Measurements from ENCODE around the gene CLBA1. TPM values are rescaled to one million over a fixed set of nuclear protein-coding genes. Genes with fewer than 3 reads are reported as not detected.
"Not testable (repeated sequence)": the region's sequence is repeated elsewhere in the genome, so short reads cannot be mapped to it uniquely, and the experiment has no call there.

Gene CLBA1
- total RNA-seq, 1 donor from 2014 or later: 1.5 TPM

- ATAC-seq (ENCODE audit: poor library complexity); DNase-seq; intact Hi-C loops (cut with DNase I): not testable (repeated sequence)
Observed at GRCh38 chr14:104945986-104946965, 39.3 kb upstream of the CLBA1 start.

GRCh38 chr14:104947201-104947600, 38.4 kb upstream of the CLBA1 start:
- intact Hi-C loops (cut with DNase I); ATAC-seq (ENCODE audit: poor library complexity): not testable (repeated sequence)
- DNase-seq: peak; percentile 26

GRCh38 chr14:104947881-104948735, 37.5 kb upstream of the CLBA1 start:
- ATAC-seq (ENCODE audit: poor library complexity); intact Hi-C loops (cut with DNase I): not testable (repeated sequence)
- DNase-seq: peak; percentile 32

DNA sequence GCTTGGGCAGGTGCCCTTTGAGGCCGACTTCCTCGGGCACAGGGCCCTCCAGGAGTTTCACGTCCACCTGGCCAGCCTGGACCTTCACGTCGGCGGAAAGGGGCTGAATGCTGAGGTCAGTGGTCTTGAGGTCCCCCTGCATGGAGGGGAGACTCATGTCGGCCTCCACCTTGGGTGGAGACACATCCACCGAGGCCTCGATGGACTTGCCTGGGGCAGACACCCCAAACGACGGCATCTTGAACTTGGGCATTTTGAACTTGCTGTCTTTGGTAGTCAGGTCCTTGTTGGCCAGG, 36.9 kb upstream of the CLBA1 start:
- intact Hi-C loops (cut with DNase I): no loop called here
- no peak for DNase-seq
- ATAC-seq (ENCODE audit: poor library complexity): no peak

DNA sequence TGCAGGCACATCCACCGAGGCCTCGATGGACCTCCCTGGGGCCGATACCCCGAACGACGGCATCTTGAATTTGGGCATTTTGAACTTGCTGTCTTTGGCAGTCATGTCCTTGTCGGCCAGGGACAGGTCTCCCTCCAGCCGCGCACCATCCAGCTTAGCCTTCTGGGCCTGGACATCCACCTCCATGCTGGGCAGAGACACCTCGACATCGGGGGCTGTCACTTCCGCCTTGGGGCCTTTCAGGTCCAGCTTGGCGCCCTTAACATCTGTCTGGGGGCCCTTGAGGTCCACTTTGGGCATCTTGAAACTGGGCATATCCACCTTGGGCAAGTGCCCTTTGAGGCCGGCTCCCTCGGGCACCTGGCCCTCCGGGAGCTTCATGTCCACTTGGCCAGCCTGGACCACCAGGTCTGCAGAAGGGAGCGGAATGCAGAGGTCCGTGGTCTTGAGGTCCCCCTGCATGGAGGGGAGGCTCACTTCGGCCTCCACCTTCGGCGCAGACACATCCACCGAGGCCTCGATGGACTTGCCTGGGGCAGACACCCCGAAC, 36.1 kb upstream of the CLBA1 start:
- ATAC-seq (ENCODE audit: poor library complexity); intact Hi-C loops (cut with DNase I); DNase-seq: not testable (repeated sequence)

DNA sequence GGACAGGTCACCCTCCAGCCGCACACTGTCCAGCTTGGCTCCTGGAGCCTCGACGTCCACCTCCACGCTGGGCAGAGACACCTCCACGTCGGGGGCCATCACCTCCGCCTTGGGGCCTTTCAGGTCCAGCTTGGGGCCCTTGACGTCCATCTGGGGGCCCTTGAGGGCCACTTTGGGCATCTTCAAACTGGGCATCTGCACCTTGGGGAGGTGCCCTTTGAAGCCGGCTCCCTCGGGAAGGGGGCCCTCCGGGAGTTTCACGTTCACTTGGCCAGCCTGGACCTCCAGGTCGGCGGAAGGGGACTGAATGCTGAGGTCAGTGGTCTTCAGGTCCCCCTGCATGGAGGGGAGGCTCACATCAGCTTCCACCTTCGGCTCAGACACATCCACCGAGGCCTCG, 35.6 kb upstream of the CLBA1 start:
- DNase-seq (no peak), ATAC-seq (ENCODE audit: poor library complexity) (no peak)
- intact Hi-C loops (cut with DNase I): no loop called here

DNA sequence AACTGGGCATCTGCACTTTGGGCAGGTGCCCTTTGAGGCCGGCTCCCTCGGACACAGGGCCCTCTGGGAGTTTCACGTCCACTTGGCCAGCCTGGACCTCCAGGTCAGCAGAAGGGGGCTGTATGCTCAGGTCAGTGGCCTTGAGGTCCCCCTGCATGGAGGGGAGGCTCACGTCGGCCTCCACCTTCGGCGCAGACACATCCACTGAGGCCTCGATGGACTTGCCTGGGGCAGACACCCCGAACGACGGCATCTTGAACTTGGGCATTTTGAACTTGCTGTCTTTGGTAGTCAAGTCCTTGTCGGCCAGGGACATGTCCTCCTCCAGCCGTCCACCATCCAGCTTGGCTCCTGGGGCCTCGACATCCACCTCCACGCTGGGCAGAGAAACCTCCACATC, 34.9 kb upstream of the CLBA1 start:
- not testable (repeated sequence) for ATAC-seq (ENCODE audit: poor library complexity)

GRCh38 chr14:104951863-104952657, 33.5 kb upstream of the CLBA1 start:
- DNase-seq; ATAC-seq (ENCODE audit: poor library complexity); intact Hi-C loops (cut with DNase I): not testable (repeated sequence)

More for the DNA sequence above, 34.9 kb upstream of the CLBA1 start:
- intact Hi-C loops (cut with DNase I); DNase-seq: not testable (repeated sequence)

DNA sequence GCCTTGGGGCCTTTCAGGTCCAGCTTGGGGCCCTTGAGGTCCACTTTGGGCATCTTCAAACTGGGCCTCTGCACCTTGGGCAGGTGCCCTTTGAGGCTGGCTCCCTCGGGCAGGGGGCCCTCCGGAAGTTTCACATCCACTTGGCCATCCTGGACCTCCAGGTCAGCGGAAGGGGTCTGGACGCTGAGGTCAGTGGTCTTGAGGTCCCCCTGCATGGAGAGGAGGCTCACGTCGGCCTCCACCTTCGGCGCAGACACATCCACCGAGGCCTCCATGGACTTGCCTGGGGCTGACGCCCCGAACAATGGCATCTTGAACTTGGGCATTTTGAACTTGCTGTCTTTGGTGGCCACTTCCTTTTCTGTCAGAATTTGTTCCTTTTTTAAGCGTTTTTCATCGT, 32.5 kb upstream of the CLBA1 start:
- ATAC-seq (ENCODE audit: poor library complexity) (no peak), DNase-seq (no peak)

GRCh38 chr14:104953896-104954656, 31.5 kb upstream of the CLBA1 start:
- ATAC-seq (ENCODE audit: poor library complexity) (no peak), DNase-seq (peak; percentile 36)
- intact Hi-C loops (cut with DNase I): no loop called here

More for the DNA sequence above, 32.5 kb upstream of the CLBA1 start:
- intact Hi-C loops (cut with DNase I): no loop called here

- intact Hi-C loops (cut with DNase I): no loop called here
- ATAC-seq (ENCODE audit: poor library complexity) (no peak), DNase-seq (no peak)
Observed at GRCh38 chr14:104954746-104955395, 30.7 kb upstream of the CLBA1 start.

GRCh38 chr14:104955396-104955770, 30.2 kb upstream of the CLBA1 start:
- no peak for ATAC-seq (ENCODE audit: poor library complexity)
- DNase-seq: no peak
- intact Hi-C loops (cut with DNase I): no loop called here

DNA sequence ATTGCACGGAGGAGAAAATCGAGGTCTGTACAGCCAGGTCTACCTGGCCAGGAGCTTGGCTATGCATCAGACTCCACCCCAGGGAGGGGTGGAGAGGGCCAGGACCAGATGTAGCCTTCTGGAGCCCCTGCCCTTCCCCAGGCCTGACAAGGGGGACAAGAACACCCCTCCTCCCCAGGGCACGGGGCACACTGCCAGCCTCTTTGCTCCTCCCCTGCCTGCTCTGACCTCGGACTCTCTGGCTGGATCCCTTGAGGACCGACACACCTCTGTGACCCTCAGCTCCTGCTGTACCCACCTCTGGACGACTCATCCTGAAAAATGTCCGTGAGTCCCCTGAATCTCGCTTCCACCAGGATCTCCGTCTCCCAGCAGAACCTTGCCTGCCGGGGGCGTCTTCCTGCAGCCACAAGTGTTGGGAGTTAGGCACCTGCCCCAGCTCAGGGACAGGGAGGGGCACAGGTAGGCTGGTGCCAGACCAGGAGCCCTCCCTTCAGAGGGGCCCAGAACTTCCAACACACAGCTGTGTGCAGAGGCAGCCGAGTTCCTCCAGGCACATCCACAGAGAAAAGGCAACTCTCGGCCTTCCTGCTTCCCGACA, 29.2 kb upstream of the CLBA1 start:
- no peak for DNase-seq
- ATAC-seq (ENCODE audit: poor library complexity): no peak
- intact Hi-C loops (cut with DNase I): no loop called here

DNA sequence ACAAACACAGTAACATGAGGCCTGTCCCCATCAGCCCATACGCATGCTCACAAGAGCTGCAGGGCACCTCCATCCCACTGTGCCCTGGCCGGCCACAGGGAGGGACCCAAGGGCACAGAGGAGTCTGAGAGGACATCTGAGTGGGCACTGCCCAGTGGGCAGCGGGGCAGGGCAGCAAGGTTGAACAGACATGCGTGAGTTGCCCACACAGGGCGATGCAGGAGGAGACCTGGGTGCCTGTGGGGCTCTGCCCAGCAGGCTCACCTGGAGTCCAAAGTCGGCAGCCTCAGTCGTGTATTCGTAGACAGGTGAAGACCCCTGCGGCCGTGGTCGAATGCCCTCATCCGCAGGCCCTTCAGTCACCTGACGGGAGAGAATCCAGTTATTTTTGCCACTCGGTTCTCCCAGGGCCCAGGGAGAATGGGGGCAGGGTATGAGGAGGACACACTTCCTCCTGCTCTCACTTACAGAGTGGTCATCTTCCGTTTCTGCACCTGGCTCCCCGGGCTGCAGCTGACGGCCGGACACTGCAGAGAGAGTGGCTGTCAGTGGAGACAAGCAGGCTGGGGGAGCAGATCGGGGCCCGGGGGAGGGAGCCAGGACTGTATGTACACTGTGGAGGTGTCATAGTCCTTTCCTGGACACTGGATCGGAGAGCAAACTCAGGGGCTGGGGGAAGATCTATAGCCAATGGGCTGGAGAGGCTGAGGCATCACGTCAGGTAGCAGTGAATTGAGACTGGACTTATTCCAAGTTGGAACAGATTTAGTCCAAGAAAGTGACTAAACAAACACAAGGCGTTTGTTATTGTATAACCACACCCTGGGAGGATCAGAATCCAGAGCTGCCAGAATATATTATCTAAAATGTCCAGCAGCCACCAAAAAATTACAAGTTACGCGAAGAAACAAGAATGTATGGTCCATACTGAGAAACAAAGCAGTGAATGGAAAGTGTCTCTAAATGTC, 28.2 kb upstream of the CLBA1 start:
- ATAC-seq (ENCODE audit: poor library complexity) (no peak), DNase-seq (peak; percentile 33)
- intact Hi-C loops (cut with DNase I): no loop called here

DNA sequence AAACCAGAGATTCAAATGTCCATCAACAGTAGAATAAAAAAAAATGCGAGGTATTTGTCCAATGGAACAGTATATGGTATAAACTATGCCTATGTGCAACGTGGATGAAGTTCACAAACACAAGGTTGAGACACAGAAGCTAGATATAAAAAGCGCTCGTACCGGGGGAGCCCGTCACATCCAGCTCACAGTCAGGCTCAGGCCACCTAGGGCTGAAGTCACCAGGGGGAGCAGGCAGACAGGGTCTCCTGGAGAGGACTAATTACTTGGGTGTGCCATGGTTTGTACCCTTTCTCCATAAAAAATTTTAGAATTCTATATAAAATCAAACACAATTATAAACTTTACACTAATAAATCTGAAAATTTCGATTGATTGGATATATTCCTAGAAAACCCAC, 21.0 kb upstream of the CLBA1 start:
- ATAC-seq (ENCODE audit: poor library complexity) (no peak), DNase-seq (no peak)
- intact Hi-C loops (cut with DNase I): no loop called here
